Esophagus squamous epithelium (tissue), 4 donors: ENCODE data around the gene TMEM121.

ENCODE experiments used
- POLR2A ChIP-seq, 4 donors: fragments of 450-650 bp; IDR thresholded peaks; one replicate each; pipeline ENCODE4 v1.6.1; 2017; ENCODE audit warnings: antibody characterized with exemption in 4 of 4, mild to moderate bottlenecking in 4 of 4, moderate library complexity in 3 of 4
- TF ChIP-seq, protein P1 (sequence below), 6 experiments: fragments of 450-650 bp in 4 of 6; fragments of 200-600 bp in 2 of 6; sonication (generic) in 2 of 6; IDR thresholded peaks; one replicate each; pipeline ENCODE4 v1.5.1; 2016 to 2019; ENCODE audit warnings: antibody characterized with exemption in 6 of 6, mild to moderate bottlenecking in 4 of 6, moderate library complexity in 4 of 6

DNA sequence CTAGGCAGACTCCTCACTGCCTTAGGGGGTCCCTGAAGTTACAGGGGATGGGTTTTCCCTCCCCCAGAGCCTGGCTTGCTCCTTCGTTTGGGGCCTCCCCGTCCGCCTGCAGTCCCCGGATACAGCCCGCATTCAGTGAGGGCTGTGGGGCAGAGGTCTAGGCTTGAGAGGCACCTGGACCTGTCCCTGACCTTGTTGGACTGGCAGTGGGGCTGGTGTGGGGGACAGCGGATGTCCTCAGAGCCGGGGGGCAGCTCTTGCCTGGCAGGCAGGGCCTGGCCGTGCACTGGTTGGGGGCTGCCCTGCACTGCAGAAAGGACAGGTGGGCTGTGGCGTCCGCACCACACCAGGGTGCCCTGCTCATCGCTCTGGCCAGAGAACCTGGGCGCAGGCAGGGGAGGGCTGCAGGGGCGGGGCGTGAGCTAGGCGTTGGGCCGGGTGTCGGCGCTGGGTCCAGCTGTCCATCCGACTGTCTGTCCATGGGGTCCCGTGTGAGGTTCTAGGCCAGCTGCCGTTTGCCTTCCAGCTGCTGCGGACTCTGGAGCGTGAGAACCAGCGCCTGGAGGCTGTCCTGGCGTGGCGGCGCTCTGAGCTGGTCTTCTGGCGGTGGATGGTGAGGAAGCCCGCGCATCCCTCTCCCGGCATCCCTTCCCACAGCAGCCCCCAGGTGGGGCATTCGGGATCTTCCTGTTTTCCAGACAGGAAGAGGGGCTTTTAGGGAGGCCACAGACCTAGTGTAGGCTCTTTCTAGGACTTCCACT, 29.4 kb upstream of the TMEM121 start:
- TF ChIP-seq, protein P1, sequence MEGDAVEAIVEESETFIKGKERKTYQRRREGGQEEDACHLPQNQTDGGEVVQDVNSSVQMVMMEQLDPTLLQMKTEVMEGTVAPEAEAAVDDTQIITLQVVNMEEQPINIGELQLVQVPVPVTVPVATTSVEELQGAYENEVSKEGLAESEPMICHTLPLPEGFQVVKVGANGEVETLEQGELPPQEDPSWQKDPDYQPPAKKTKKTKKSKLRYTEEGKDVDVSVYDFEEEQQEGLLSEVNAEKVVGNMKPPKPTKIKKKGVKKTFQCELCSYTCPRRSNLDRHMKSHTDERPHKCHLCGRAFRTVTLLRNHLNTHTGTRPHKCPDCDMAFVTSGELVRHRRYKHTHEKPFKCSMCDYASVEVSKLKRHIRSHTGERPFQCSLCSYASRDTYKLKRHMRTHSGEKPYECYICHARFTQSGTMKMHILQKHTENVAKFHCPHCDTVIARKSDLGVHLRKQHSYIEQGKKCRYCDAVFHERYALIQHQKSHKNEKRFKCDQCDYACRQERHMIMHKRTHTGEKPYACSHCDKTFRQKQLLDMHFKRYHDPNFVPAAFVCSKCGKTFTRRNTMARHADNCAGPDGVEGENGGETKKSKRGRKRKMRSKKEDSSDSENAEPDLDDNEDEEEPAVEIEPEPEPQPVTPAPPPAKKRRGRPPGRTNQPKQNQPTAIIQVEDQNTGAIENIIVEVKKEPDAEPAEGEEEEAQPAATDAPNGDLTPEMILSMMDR (IDR thresholded peaks at IDR 0.05): no peak
- no peak for TF ChIP-seq POLR2A (IDR thresholded peaks at IDR 0.05)
